Activated naive CD4-positive, alpha-beta T cell treated with anti-CD3 and anti-CD28 coated beads, Interleukin-2, amount 10 ng/mL, durations not matched to agents 7 days and 5 days (primary cell): Measurements from ENCODE around the gene BBS5.
"Not testable (repeated sequence)": the region's sequence is repeated elsewhere in the genome, so short reads cannot be mapped to it uniquely, and the experiment has no call there.

ENCODE experiments used
- CTCF ChIA-PET: fragments of 350-600 bp; sonication (Branson Sonifier 250); formaldehyde crosslinking; loops from one replicate; lab custom pipeline; 2021; ENCODE audit warnings: antibody characterized with exemption; lab: Charles Lee
- DNase-seq: peaks from one replicate; pipeline ENCODE4 v3.0.0-alpha.2; 2020
- H3K27ac Mint-ChIP-seq: one replicate; pipeline ENCODE4 v1.8.0; 2021; ENCODE audit warnings: mild to moderate bottlenecking, moderate library complexity, mixed read lengths
- H3K27me3 Mint-ChIP-seq: one replicate; pipeline ENCODE4 v1.8.0; 2021; ENCODE audit warnings: mild to moderate bottlenecking, mixed read lengths
- H3K36me3 Mint-ChIP-seq: one replicate; pipeline ENCODE4 v1.8.0; 2021; ENCODE audit warnings: mixed read lengths
- H3K4me1 Mint-ChIP-seq: one replicate; pipeline ENCODE4 v1.8.0; 2021; ENCODE audit warnings: mixed read lengths
- H3K4me3 Mint-ChIP-seq: one replicate; pipeline ENCODE4 v1.8.0; 2021; ENCODE audit warnings: mild to moderate bottlenecking, moderate library complexity, mixed read lengths
- H3K9me3 Mint-ChIP-seq: one replicate; pipeline ENCODE4 v1.8.0; 2021; ENCODE audit warnings: mixed read lengths

The BBS5 gene

GRCh38 chr2:169509298-169509885 is 30.1 kb downstream of the BBS5 start, which contains the start of gene KLHL41:
KLHL41 (plus strand) TSS chr2:169509702; CDS start chr2:169509779, 77 bp downstream.
- H3K4me3 Mint-ChIP-seq: no peak within 1 kb of the TSS
- CTCF ChIA-PET: no interaction called here
- H3K36me3 Mint-ChIP-seq: no peaks in the 10 kb centered on the region
- no peaks in the 10 kb centered on the region for H3K27me3 Mint-ChIP-seq
- DNase-seq: no peak
- H3K4me1 Mint-ChIP-seq: no peaks in the 10 kb centered on the region
- no peak within 1 kb of the TSS for H3K27ac Mint-ChIP-seq
- H3K9me3 Mint-ChIP-seq: no peaks in the 10 kb centered on the region

DNA sequence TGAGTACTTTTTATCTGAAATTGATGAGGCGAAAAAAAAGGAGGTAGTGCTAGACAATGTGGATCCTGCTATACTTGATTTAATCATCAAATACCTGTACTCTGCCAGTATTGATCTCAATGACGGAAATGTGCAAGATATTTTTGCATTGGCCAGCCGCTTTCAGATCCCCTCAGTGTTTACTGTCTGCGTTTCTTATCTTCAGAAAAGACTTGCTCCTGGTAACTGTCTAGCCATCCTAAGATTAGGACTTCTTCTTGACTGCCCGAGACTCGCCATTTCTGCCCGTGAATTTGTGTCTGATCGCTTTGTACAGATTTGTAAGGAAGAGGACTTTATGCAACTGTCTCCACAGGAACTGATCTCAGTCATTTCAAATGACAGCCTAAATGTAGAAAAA is 30.7 kb downstream of the BBS5 start:
- no peaks in the 10 kb centered on the region for H3K36me3 Mint-ChIP-seq
- CTCF ChIA-PET: no interaction called here
- H3K9me3 Mint-ChIP-seq: no peaks in the 10 kb centered on the region
- no peak for DNase-seq
- H3K4me3 Mint-ChIP-seq: no peak overlapping the region
- H3K4me1 Mint-ChIP-seq: no peaks in the 10 kb centered on the region
- H3K27ac Mint-ChIP-seq: no peak overlapping the region
- no peaks in the 10 kb centered on the region for H3K27me3 Mint-ChIP-seq

- Mint-ChIP-seq H3K27me3 (no peaks in the 10 kb centered on the region), H3K4me3 (no peak overlapping the region), H3K27ac (no peak overlapping the region), H3K9me3 (no peaks in the 10 kb centered on the region), H3K4me1 (no peaks in the 10 kb centered on the region), H3K36me3 (no peaks in the 10 kb centered on the region)
- DNase-seq: no peak
- CTCF ChIA-PET: no interaction called here
Measured at GRCh38 chr2:169510496-169510895, 31.2 kb downstream of the BBS5 start.

DNA sequence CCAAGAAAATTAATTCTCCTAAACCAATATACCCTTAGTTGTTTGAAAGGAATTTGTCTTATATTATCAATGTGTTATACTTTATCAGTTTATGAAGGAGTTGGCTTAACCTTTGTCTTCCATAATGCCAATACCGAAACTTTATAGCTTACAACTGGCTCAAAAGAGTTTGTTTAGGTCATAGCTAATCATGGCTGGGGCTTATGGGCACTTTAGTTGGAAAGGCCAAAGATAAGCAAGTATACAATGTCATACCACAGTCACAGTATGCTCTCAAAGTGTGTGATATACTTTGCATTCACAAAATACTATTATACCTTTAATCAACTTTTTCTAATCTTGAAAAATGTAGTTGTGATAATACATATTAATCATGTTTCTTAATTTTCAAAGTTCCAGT is 32.5 kb downstream of the BBS5 start:
- no peak for DNase-seq
- no peaks in the 10 kb centered on the region for H3K27me3 Mint-ChIP-seq
- H3K9me3 Mint-ChIP-seq: no peaks in the 10 kb centered on the region
- no peak overlapping the region for H3K4me3 Mint-ChIP-seq
- CTCF ChIA-PET: no interaction called here
- H3K27ac Mint-ChIP-seq: no peak overlapping the region
- no peaks in the 10 kb centered on the region for H3K4me1 Mint-ChIP-seq
- H3K36me3 Mint-ChIP-seq: no peaks in the 10 kb centered on the region

DNA sequence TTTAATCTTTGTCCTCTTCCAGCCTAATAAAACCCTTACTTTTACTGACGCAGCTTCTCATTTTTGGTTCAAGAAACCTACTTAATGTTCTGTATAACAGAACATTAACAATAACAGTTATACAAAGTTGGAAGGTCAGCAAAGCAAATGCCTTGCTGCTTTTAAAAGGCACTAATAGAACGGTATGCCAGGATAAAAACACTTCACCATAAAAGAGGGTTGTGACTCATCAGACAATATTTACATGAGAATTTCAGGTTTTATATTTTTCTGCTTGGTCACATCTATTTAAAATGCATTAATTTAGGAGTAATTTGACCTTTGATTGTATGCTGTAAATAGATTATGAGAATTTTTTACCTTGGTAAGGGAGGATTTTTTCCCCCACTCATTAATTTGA is 33.2 kb downstream of the BBS5 start:
- CTCF ChIA-PET: no interaction called here
- Mint-ChIP-seq H3K36me3 (no peaks in the 10 kb centered on the region), H3K27ac (no peak overlapping the region), H3K9me3 (no peaks in the 10 kb centered on the region), H3K4me3 (no peak overlapping the region), H3K4me1 (no peaks in the 10 kb centered on the region), H3K27me3 (no peaks in the 10 kb centered on the region)
- no peak for DNase-seq

DNA sequence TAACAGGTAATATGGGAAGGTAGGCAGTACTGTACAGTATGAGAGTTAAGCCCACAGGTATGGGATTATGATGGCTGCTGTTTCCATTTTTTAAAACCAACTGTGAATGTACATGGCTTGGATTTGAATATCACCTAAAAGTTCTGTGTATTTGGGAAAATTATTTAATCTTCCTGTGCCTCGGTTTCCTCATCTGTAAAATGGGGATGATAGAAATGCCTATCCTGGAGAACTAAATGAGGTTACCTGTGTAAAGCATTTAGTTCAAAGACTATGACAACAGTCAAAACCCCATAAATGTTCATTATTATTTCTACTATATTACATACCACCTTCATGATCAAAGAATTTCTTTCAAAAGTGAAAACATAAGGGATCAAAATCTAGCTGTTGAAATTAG is 33.8 kb downstream of the BBS5 start:
- Mint-ChIP-seq H3K27ac (no peak overlapping the region), H3K36me3 (no peaks in the 10 kb centered on the region), H3K27me3 (no peaks in the 10 kb centered on the region), H3K9me3 (no peaks in the 10 kb centered on the region), H3K4me3 (no peak overlapping the region), H3K4me1 (no peaks in the 10 kb centered on the region)
- CTCF ChIA-PET: no interaction called here
- no peak for DNase-seq

GRCh38 chr2:169513926-169514325 is 34.6 kb downstream of the BBS5 start:
- Mint-ChIP-seq H3K4me3 (no peak overlapping the region), H3K4me1 (no peaks in the 10 kb centered on the region)

GRCh38 chr2:169514758-169515157 is 35.5 kb downstream of the BBS5 start:
- H3K27me3 Mint-ChIP-seq, DNase-seq, H3K4me3 Mint-ChIP-seq, H3K27ac Mint-ChIP-seq, CTCF ChIA-PET, H3K4me1 Mint-ChIP-seq, H3K36me3 Mint-ChIP-seq, H3K9me3 Mint-ChIP-seq: not testable (repeated sequence)

More at GRCh38 chr2:169513926-169514325, 34.6 kb downstream of the BBS5 start:
- H3K27ac Mint-ChIP-seq: no peak overlapping the region
- CTCF ChIA-PET: no interaction called here
- no peaks in the 10 kb centered on the region for H3K27me3 Mint-ChIP-seq
- no peaks in the 10 kb centered on the region for H3K36me3 Mint-ChIP-seq
- no peaks in the 10 kb centered on the region for H3K9me3 Mint-ChIP-seq
- DNase-seq: no peak

DNA sequence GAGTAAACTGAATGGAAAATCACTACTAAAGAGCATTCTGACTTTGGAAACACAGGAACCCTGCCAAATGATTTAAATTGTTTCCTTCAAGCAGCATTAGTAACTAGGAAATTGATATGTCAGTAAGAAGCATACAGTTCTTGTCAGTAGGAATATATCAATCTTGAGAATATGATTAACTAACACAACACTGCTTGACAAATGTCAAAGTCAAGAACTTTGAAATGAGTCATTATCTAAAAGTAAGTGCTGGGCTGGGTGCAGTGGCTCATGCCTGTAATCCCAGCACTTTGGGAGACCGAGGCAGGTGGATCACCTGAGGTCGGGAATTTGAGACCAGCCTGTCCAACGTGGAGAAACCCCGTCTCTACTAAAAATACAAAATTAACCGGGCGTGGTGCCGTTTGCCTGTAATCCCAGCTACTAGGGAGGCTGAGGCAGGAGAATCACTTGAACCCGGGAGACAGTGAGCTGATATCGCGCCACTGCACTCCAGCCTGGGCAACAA is 37.2 kb downstream of the BBS5 start:
- H3K9me3 Mint-ChIP-seq, H3K4me1 Mint-ChIP-seq, DNase-seq, H3K27me3 Mint-ChIP-seq, H3K27ac Mint-ChIP-seq, H3K4me3 Mint-ChIP-seq, H3K36me3 Mint-ChIP-seq: not testable (repeated sequence)
- CTCF ChIA-PET: interaction anchor here (1.5 kb wide), 1 partner anchor 9 kb away, joined by 3 read pairs; no protein-coding TSS in a partner anchor

DNA sequence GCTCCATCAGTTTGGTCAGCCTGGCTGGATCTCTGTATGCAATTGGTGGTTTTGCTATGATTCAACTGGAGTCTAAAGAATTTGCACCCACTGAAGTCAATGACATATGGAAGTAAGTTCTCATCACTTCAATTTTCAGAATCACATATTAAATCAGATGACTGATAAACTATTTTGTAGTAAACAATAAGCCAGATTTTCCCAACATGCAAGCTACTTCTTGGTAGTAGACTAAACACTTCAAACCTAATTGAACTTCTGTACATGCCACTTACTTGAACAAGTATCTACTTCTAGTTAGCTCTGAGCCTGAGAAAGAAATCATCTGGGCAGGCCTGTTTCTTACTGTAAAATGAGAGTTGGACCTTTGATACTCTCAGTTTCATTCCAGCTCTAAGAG is 41.6 kb downstream of the BBS5 start:
- Mint-ChIP-seq H3K36me3 (no peaks in the 10 kb centered on the region), H3K27me3 (no peaks in the 10 kb centered on the region)

DNA sequence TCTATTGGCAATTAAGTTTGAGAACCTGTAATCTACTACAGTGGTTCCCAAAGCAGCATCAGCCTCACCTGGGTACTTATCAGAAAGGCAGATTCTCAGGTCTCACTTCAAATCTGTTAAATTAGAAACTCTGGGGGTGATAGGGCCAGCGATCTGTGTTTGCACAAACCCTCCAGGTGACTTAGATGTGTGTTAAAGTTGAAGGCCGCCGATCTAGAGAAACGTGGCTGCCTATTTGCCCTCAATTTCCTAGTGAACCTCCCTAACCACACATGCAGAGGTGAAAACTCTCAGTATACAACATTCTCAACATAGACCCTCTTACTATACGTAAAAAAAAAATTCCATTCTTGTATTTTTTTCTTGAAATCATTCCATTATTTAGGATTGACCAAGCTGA is 44.4 kb downstream of the BBS5 start:
- CTCF ChIA-PET: no interaction called here
- H3K27me3 Mint-ChIP-seq: no peaks in the 10 kb centered on the region
- H3K4me1 Mint-ChIP-seq: no peaks in the 10 kb centered on the region
- DNase-seq: no peak
- H3K36me3 Mint-ChIP-seq: peaks cover 2% of the 10 kb centered on the region
- no peak overlapping the region for H3K27ac Mint-ChIP-seq
- H3K4me3 Mint-ChIP-seq: no peak overlapping the region
- H3K9me3 Mint-ChIP-seq: no peaks in the 10 kb centered on the region

More for the DNA sequence above, 41.6 kb downstream of the BBS5 start:
- no peaks in the 10 kb centered on the region for H3K4me1 Mint-ChIP-seq
- no peak for DNase-seq
- H3K4me3 Mint-ChIP-seq: no peak overlapping the region
- no peaks in the 10 kb centered on the region for H3K9me3 Mint-ChIP-seq
- no peak overlapping the region for H3K27ac Mint-ChIP-seq
- CTCF ChIA-PET: no interaction called here

- CTCF ChIA-PET: interaction anchor here (0.8 kb wide), 1 partner anchor 9 kb away, joined by 3 read pairs; no protein-coding TSS in a partner anchor
Measured at GRCh38 chr2:169525434-169525833, 46.1 kb downstream of the BBS5 start.

DNA sequence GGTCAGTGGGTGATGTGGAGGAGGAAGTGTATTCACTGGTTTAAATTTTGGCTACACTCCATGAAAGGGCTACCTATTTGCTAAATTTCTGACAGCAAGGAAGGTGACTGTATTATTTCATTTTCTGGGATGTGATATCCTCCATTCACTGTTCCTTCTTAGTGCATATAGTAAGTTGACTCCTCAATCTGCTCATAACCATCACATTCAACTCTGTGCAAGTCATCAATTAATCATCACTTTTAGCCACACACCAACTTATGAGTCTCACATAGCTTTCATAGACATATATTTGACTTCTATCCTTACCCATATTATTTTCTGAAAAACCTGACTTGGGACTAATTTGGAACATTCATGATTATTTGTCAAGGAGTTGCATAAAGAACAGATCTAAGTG is 47.2 kb downstream of the BBS5 start:
- Mint-ChIP-seq H3K27ac (no peak overlapping the region), H3K36me3 (peaks cover 11% of the 10 kb centered on the region), H3K9me3 (no peaks in the 10 kb centered on the region), H3K4me1 (no peaks in the 10 kb centered on the region), H3K4me3 (no peak overlapping the region), H3K27me3 (no peaks in the 10 kb centered on the region)
- DNase-seq: no peak
- CTCF ChIA-PET: no interaction called here

More at GRCh38 chr2:169525434-169525833, 46.1 kb downstream of the BBS5 start:
- no peak overlapping the region for H3K27ac Mint-ChIP-seq
- H3K27me3 Mint-ChIP-seq: no peaks in the 10 kb centered on the region
- no peak overlapping the region for H3K4me3 Mint-ChIP-seq
- DNase-seq: no peak
- H3K36me3 Mint-ChIP-seq: peaks cover 11% of the 10 kb centered on the region
- no peaks in the 10 kb centered on the region for H3K9me3 Mint-ChIP-seq
- H3K4me1 Mint-ChIP-seq: no peaks in the 10 kb centered on the region

GRCh38 chr2:169528271-169528701 is 49.0 kb downstream of the BBS5 start:
- Mint-ChIP-seq H3K9me3 (no peaks in the 10 kb centered on the region), H3K27ac (no peak overlapping the region), H3K36me3 (peaks cover 11% of the 10 kb centered on the region), H3K27me3 (no peaks in the 10 kb centered on the region), H3K4me3 (no peak overlapping the region), H3K4me1 (no peaks in the 10 kb centered on the region)
- DNase-seq: peak; percentile 82
- CTCF ChIA-PET: interaction anchor here (0.6 to 1.3 kb wide), 4 partner anchors 12 to 1253 kb away, joined by 3 to 6 read pairs (median 3); no protein-coding TSS in a partner anchor

DNA sequence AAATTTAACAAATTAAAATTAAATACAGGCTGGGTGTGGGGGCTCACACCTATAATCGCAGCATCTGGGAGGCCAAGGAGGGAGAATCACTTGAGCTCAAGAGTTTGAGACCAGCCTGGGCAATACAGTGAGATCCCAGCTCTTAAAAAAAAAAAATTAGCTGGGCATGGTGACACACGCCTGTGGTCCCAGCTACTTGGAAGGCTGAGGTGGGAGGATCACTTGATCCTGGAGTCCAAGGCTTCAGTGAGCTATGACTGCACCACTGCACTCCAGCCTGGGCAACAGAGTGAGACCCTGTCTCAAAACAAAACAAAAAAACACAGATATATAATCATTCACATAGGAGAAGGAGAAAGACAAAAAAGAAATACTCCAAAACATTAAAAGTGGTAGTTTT is 60.2 kb downstream of the BBS5 start:
- H3K36me3 Mint-ChIP-seq: peaks cover 16% of the 10 kb centered on the region
- H3K4me3 Mint-ChIP-seq, DNase-seq, H3K4me1 Mint-ChIP-seq, H3K9me3 Mint-ChIP-seq, H3K27me3 Mint-ChIP-seq, H3K27ac Mint-ChIP-seq: not testable (repeated sequence)
- CTCF ChIA-PET: interaction anchor here (1.0 kb wide), 1 partner anchor 12 kb away, joined by 3 read pairs; no protein-coding TSS in a partner anchor
